Hepatocyte (in vitro differentiated cells): Measurements from ENCODE around the gene FEM1A. TPM values are rescaled to one million over a fixed set of nuclear protein-coding genes. Genes with fewer than 3 reads are reported as not detected.
"Not testable (repeated sequence)": the region's sequence is repeated elsewhere in the genome, so short reads cannot be mapped to it uniquely, and the experiment has no call there.

Experiments used
- DNase-seq: peaks from one replicate; pipeline ENCODE4 v3.0.0-alpha.2; 2016; ENCODE audit warnings: low spot score
- H2AFZ ChIP-seq: fragments of 200-600 bp; sonication (generic); 2 replicates; pipeline ENCODE4 v1.6.0; 2016; ENCODE audit warnings: antibody characterized with exemption, mild to moderate bottlenecking
- H3K27ac ChIP-seq: fragments of 200-600 bp; sonication (generic); 2 replicates; pipeline ENCODE4 v1.5.1; 2016; ENCODE audit warnings: mild to moderate bottlenecking
- H3K27me3 ChIP-seq: fragments of 200-600 bp; sonication (generic); 2 replicates; pipeline ENCODE4 v1.6.1; 2016
- H3K36me3 ChIP-seq: fragments of 200-600 bp; sonication (generic); replicated peaks from 2 replicates; pipeline ENCODE4 v1.5.1; 2016; ENCODE audit warnings: low read depth; ENCODE audit not compliant: insufficient read depth
- H3K4me1 ChIP-seq: fragments of 200-600 bp; sonication (generic); 2 replicates; pipeline ENCODE4 v1.5.1; 2016; ENCODE audit warnings: mild to moderate bottlenecking, moderate library complexity; ENCODE audit not compliant: insufficient read depth
- H3K4me2 ChIP-seq: fragments of 200-600 bp; sonication (generic); 2 replicates; pipeline ENCODE4 v1.6.0; 2016
- H3K4me3 ChIP-seq: fragments of 200-600 bp; sonication (generic); 2 replicates; pipeline ENCODE4 v1.5.1; 2016; ENCODE audit warnings: mild to moderate bottlenecking
- H3K79me2 ChIP-seq: fragments of 200-600 bp; sonication (generic); 2 replicates; pipeline ENCODE4 v1.6.0; 2017; ENCODE audit warnings: mild to moderate bottlenecking
- H3K9me2 ChIP-seq: fragments of 200-600 bp; sonication (generic); replicated peaks from 2 replicates; pipeline ENCODE4 v1.6.0; 2017; ENCODE audit warnings: mild to moderate bottlenecking; ENCODE audit not compliant: insufficient read depth
- H3K9me3 ChIP-seq: fragments of 200-600 bp; sonication (generic); 2 replicates; pipeline ENCODE4 v1.5.1; 2016; ENCODE audit warnings: low read depth, mild to moderate bottlenecking
- H4K20me1 ChIP-seq: fragments of 200-600 bp; sonication (generic); 2 replicates; pipeline ENCODE4 v1.6.0; 2016; ENCODE audit warnings: mild to moderate bottlenecking; ENCODE audit not compliant: insufficient read depth, poor library complexity, severe bottlenecking
- CTCF ChIP-seq: fragments of 200-600 bp; sonication (generic); IDR thresholded peaks from 2 replicates; pipeline ENCODE4 v1.5.1; 2016; ENCODE audit warnings: antibody characterized with exemption, mild to moderate bottlenecking; ENCODE audit not compliant: poor library complexity
- EZH2 ChIP-seq: fragments of 200-600 bp; sonication (generic); IDR thresholded peaks from 2 replicates; pipeline ENCODE4 v1.6.1; 2016; ENCODE audit warnings: antibody characterized with exemption, mild to moderate bottlenecking, borderline replicate concordance
- EZH2phosphoT487 ChIP-seq: fragments of 200-600 bp; sonication (generic); IDR thresholded peaks from one replicate; pipeline ENCODE4 v1.6.1; 2018; ENCODE audit warnings: antibody characterized with exemption, mild to moderate bottlenecking, low read depth, moderate library complexity; ENCODE audit not compliant: unreplicated experiment, severe bottlenecking
- WGBS: methylation state at CpG from one replicate; pipeline ENCODE4 v1.1.6; 2016; ENCODE audit warnings: low lambda C conversion rate; ENCODE audit errors: missing lambda C conversion rate; 5-methylcytosine and 5-hydroxymethylcytosine counted together
- polyA plus RNA-seq: library from polyadenylated mRNA; unstranded; fragments of >200 nt; fragmentation: Nextera tagmentation; extraction: Ambion mirVana; gene quantifications from 2 replicates; pipeline ENCODE4 v1.2.1, GENCODE V29; 2016
- total RNA-seq: library from RNA; depleted of rRNA; stranded (reverse); fragments of >200 nt; gene quantifications from 2 replicates; pipeline ENCODE4 v1.2.3, GENCODE V29; 2014

Gene FEM1A
- total and polyA plus RNA-seq, 2 experiments from 2014 or later = 1.3 to 9.2 TPM

- H4K20me1 ChIP-seq = no peaks in the 10 kb centered on the region
- H2AFZ ChIP-seq = no peak overlapping the region
- peak; percentile 78 for DNase-seq
These were observed 12.5 kb downstream of the FEM1A start for GRCh38 chr19:4803736-4804695.

GRCh38 chr19:4805140-4805539, 13.6 kb downstream of the FEM1A start:
- not testable (repeated sequence) for H3K4me3 ChIP-seq, H2AFZ ChIP-seq, H3K27ac ChIP-seq, DNase-seq, H3K4me2 ChIP-seq, H3K9me2 ChIP-seq, H3K79me2 ChIP-seq, H3K9me3 ChIP-seq, H4K20me1 ChIP-seq, H3K4me1 ChIP-seq, H3K27me3 ChIP-seq, H3K36me3 ChIP-seq
- WGBS = 93% methylated on average over 6 of the region's 6 CpGs

More at GRCh38 chr19:4803736-4804695, 12.5 kb downstream of the FEM1A start:
- H3K4me2 ChIP-seq = no peak overlapping the region
- 54% methylated on average over 33 of the region's 33 CpGs for WGBS
- H3K79me2 ChIP-seq = no peaks in the 10 kb centered on the region
- no peak overlapping the region for H3K27ac ChIP-seq
- no peaks in the 10 kb centered on the region for H3K27me3 ChIP-seq
- H3K36me3 ChIP-seq = no peaks in the 10 kb centered on the region
- H3K9me3 ChIP-seq = no peaks in the 10 kb centered on the region
- H3K9me2 ChIP-seq = no peaks in the 10 kb centered on the region
- H3K4me1 ChIP-seq = no peaks in the 10 kb centered on the region
- TF ChIP-seq CTCF = peak; percentile 64
- TF ChIP-seq EZH2phosphoT487 = no peak
- no peak overlapping the region for H3K4me3 ChIP-seq

GRCh38 chr19:4806384-4806783, 14.8 kb downstream of the FEM1A start:
- no peak for DNase-seq
- H4K20me1 ChIP-seq = no peaks in the 10 kb centered on the region
- no peaks in the 10 kb centered on the region for H3K36me3 ChIP-seq
- no peaks in the 10 kb centered on the region for H3K79me2 ChIP-seq
- no peak overlapping the region for H3K4me3 ChIP-seq
- H3K27ac ChIP-seq = no peak overlapping the region
- WGBS = 90% methylated on average over 6 of the region's 6 CpGs
- H3K27me3 ChIP-seq = no peaks in the 10 kb centered on the region
- no peaks in the 10 kb centered on the region for H3K4me1 ChIP-seq
- no peaks in the 10 kb centered on the region for H3K9me3 ChIP-seq
- no peak for TF ChIP-seq EZH2
- no peak for TF ChIP-seq CTCF
- no peak for TF ChIP-seq EZH2phosphoT487
- H3K9me2 ChIP-seq = no peaks in the 10 kb centered on the region
- no peak overlapping the region for H3K4me2 ChIP-seq
- no peak overlapping the region for H2AFZ ChIP-seq

GRCh38 chr19:4807188-4807587, 15.7 kb downstream of the FEM1A start:
- no peaks in the 10 kb centered on the region for H3K9me2 ChIP-seq
- WGBS = 85% methylated on average over 6 of the region's 6 CpGs
- no peaks in the 10 kb centered on the region for H3K36me3 ChIP-seq
- no peak overlapping the region for H3K4me3 ChIP-seq
- no peaks in the 10 kb centered on the region for H3K9me3 ChIP-seq
- no peak for DNase-seq
- H3K4me2 ChIP-seq = no peak overlapping the region
- H3K79me2 ChIP-seq = no peaks in the 10 kb centered on the region
- no peak overlapping the region for H3K27ac ChIP-seq
- no peaks in the 10 kb centered on the region for H4K20me1 ChIP-seq
- H3K4me1 ChIP-seq = no peaks in the 10 kb centered on the region
- no peak overlapping the region for H2AFZ ChIP-seq
- H3K27me3 ChIP-seq = no peaks in the 10 kb centered on the region
- TF ChIP-seq EZH2phosphoT487 (no peak), CTCF (no peak), EZH2 (no peak)
